SK-N-DZ (cell line): ENCODE results near the gene MSANTD7.

Source experiments
- DNase-seq: peaks from one replicate; pipeline ENCODE4 v3.0.0-alpha.2; 2015; ENCODE audit warnings: low spot score

MSANTD7 gene

DNA sequence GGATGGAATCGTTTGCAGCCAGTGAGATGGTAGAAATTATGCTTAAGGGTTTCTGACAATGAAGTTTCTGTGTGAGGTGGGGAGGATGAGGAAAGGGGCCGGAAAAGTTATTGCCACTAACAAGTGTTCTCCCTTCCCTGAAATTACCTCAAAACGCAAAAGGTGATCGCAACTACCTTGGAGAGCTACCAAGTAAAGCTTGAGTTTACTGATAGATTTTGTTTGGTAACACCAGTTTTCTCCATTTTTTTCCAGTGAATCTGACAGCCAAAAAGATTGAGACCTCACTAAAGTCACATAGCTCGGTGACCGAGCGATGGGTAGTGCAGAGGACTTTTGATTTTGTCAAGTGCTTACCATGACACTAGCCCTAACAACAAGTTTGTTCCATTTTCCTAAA lies 42.1 kb downstream of the MSANTD7 start:
- DNase-seq: no peak

DNA sequence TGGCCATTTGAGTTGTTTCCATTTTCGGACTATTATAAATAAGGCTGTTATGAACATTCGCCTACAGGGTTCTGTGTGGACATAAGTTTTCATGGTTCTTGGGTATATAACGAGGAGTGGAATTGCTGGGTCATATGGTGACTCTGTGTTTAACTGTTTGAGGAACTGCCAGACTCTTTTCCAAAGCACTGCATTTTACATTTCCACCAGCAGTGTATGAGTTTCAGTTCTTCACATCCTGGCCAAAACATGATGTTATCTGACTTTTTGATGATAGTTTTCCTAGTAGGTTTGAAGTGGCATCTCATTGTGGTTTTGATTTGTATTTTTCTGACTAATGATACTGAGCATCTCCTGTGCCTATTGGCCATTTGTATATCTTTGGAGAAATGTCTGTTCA lies 46.0 kb downstream of the MSANTD7 start:
- no peak for DNase-seq
